Thoracic aorta (tissue), 2 donors: ENCODE results near the gene EXT2. TPM values are rescaled to one million over a fixed set of nuclear protein-coding genes. Genes with fewer than 3 reads are reported as not detected.

ENCODE experiments used
- ATAC-seq: fragments of 150-250 bp; one replicate; pipeline ENCODE4 v1.8.0; 2017; ENCODE audit warnings: low read depth; ENCODE audit not compliant: insufficient number of reproducible peaks, low FRiP score
- DNase-seq: peaks from one replicate; pipeline ENCODE4 v3.0.0-alpha.2; 2020; ENCODE audit warnings: low spot score
- H3K27ac ChIP-seq, 2 donors: fragments of 200-600 bp; sonication (generic); 1 replicate in 1 of 2; 2 replicates in 1 of 2; pipeline ENCODE4 v1.5.1; 2016; ENCODE audit warnings: mild to moderate bottlenecking in 2 of 2, moderate library complexity in 2 of 2
- H3K27me3 ChIP-seq: fragments of 200-600 bp; sonication (generic); replicated peaks from 2 replicates; pipeline ENCODE4 v1.6.0; 2016; ENCODE audit warnings: mild to moderate bottlenecking; ENCODE audit not compliant: insufficient read depth
- H3K36me3 ChIP-seq: fragments of 200-600 bp; sonication (generic); one replicate; pipeline ENCODE4 v1.5.1; 2016
- H3K4me1 ChIP-seq, 2 donors: fragments of 200-600 bp; sonication (generic); 1 replicate in 1 of 2; 2 replicates in 1 of 2; pipeline versions ENCODE4 v1.5.1 to v1.6.0; 2016; ENCODE audit warnings: low read depth in 2 of 2, mild to moderate bottlenecking in 1 of 2; ENCODE audit not compliant: control insufficient read depth in 1 of 2
- H3K4me3 ChIP-seq: fragments of 200-600 bp; sonication (generic); 2 replicates; pipeline ENCODE4 v1.5.1; 2016; ENCODE audit warnings: mild to moderate bottlenecking
- H3K9me3 ChIP-seq: fragments of 200-600 bp; sonication (generic); 2 replicates; pipeline ENCODE4 v1.5.1; 2016
- total RNA-seq, 2 donors: library from RNA; depleted of rRNA; stranded (reverse); fragments of >200 nt; gene quantifications; one replicate each; pipeline versions ENCODE4 v1.1.0 to v1.2.3, GENCODE V29; 2016
- TF ChIP-seq, protein P1 (sequence below): fragments of 200-600 bp; sonication (generic); IDR thresholded peaks from one replicate; pipeline ENCODE4 v1.5.1; 2019; ENCODE audit warnings: antibody characterized with exemption

Gene EXT2
- total RNA-seq, 2 donors from 2014 or later: 64.4 to 102 TPM

DNA sequence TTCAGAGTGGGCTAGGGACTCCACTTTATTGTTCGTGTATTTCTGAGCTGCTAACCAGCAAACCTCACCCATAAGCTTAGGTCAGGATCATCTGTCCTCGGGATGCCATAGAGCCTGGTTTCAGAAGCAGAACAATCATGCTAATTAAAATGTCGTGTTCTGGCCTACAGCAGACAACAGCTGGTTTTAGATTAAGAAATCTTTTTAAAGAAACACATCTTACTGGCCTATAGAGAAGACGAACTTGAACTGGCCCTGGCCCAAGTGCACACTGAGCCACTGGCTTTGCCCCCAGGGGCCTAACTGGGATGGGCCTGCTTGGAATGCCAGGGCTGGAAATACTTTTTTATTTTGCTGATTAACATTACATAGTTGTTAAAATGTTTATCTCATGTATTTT is 151.2 kb downstream of the EXT2 start:
- H3K27me3 ChIP-seq: no peaks in the 10 kb centered on the region
- peaks cover 6% of the 10 kb centered on the region for H3K36me3 ChIP-seq
- no peak for DNase-seq
- H3K27ac ChIP-seq: no peak overlapping the region
- TF ChIP-seq, protein P1, sequence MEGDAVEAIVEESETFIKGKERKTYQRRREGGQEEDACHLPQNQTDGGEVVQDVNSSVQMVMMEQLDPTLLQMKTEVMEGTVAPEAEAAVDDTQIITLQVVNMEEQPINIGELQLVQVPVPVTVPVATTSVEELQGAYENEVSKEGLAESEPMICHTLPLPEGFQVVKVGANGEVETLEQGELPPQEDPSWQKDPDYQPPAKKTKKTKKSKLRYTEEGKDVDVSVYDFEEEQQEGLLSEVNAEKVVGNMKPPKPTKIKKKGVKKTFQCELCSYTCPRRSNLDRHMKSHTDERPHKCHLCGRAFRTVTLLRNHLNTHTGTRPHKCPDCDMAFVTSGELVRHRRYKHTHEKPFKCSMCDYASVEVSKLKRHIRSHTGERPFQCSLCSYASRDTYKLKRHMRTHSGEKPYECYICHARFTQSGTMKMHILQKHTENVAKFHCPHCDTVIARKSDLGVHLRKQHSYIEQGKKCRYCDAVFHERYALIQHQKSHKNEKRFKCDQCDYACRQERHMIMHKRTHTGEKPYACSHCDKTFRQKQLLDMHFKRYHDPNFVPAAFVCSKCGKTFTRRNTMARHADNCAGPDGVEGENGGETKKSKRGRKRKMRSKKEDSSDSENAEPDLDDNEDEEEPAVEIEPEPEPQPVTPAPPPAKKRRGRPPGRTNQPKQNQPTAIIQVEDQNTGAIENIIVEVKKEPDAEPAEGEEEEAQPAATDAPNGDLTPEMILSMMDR: no peak
- no peak for ATAC-seq
- no peak overlapping the region for H3K4me3 ChIP-seq
- peaks cover 0 to 13% of the 10 kb centered on the region in 2 donors for H3K4me1 ChIP-seq
- no peaks in the 10 kb centered on the region for H3K9me3 ChIP-seq

DNA sequence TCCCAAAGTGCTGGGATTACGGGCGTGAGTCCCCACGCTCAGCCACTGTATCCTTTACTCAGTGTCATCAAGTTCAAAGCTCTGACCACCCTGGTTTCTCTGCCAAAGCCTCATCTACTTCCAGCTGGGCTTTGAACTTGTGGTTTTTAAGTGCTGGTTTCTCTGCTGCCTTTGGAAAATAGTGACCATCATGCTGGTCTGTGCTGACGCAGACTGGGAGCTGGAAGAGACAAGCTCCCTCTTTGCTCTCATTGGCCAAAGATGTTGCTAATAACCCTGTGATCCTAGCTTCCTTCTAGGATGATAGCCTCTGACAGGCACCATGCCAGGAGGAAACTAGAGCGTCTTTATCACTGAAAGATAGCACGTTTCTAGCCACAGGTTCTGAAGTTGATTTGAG is 152.0 kb downstream of the EXT2 start:
- Histone ChIP-seq H3K9me3 (peaks cover under 1% of the 10 kb centered on the region), H3K36me3 (peaks cover 6% of the 10 kb centered on the region), H3K4me1 (peaks cover 0 to 13% of the 10 kb centered on the region in 2 donors), H3K4me3 (no peak overlapping the region), H3K27me3 (no peaks in the 10 kb centered on the region), H3K27ac (no peak overlapping the region)
- ATAC-seq (no peak), DNase-seq (no peak)
- TF ChIP-seq, protein P1: no peak

DNA sequence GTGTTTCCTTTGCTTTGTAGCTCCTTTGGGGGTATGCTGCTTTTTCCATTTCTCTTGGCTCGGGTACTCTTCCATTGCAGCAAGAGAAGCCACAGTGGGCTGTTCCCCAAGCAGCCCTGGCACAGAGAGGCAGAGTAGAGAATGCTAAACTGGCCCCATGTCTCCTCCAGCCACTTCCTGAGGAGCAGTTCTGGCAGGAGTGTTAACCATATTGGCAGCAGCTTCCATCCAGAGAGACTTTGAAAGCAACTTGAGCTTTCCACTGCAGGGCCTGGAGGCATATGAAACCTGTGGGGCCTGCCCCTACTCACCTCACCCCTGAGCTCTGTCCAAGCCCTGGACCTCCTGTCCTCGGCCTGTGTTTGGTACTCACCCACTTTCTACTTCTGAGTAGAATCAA is 152.6 kb downstream of the EXT2 start:
- DNase-seq (no peak), ATAC-seq (no peak)
- TF ChIP-seq, protein P1: no peak
- peaks cover 0 to 8% of the 10 kb centered on the region in 2 donors for H3K4me1 ChIP-seq
- H3K27me3 ChIP-seq: no peaks in the 10 kb centered on the region
- no peak overlapping the region for H3K4me3 ChIP-seq
- H3K36me3 ChIP-seq: peaks cover 6% of the 10 kb centered on the region
- H3K27ac ChIP-seq: no peak overlapping the region
- H3K9me3 ChIP-seq: peaks cover 6% of the 10 kb centered on the region

DNA sequence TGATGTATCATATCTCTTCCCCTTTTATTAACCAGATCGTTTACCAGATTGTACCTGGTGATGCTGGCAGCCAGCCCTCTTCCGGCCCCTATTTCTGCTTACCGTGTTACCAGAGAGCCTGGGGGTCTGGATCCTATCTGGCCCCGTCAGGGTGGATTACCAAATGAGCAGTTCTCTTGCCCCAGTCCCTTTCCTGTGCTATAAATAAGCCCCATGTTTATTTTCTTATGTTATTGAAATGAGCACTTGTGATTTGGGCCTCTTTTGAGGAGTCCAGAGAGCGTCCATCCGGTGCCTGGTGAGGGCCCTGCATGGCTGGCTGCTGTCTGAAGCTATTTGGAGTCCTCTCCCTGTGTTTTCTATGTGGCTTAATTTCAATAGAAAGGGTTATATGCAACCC is 154.9 kb downstream of the EXT2 start:
- Histone ChIP-seq H3K27ac (no peak overlapping the region), H3K4me3 (no peak overlapping the region), H3K9me3 (peaks cover 9% of the 10 kb centered on the region), H3K36me3 (no peaks in the 10 kb centered on the region), H3K27me3 (no peaks in the 10 kb centered on the region), H3K4me1 (no peaks in the 10 kb centered on the region)
- no peak for ATAC-seq
- TF ChIP-seq, protein P1: no peak
- no peak for DNase-seq

DNA sequence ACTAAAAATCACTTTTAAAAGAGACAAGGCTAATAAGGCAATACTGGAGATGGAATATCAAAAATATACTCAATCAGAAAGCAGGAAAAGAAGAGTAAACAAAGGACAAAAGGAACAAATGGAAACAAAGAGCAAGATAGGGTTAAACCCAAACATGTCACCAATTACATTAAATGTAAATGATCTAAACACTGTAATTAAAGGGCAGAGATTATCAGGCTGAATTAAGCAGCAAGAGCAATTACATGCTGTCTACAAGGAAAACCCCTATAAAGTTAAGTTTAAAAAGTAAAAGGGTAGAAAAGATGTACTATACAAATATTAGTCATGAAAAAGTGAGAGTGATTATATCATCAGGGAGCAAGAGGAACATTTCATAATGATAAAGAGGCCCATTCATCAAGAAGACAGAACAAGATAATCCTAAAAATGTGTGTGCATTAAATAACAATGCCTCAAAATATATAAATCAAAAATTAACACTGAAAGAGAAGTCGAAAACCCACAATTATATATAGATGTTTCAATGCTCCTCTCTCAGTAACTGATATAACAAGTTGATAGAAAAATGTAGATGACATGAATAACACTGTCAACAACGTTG is 157.6 kb downstream of the EXT2 start:
- ATAC-seq: no peak
- Histone ChIP-seq H3K4me3 (no peak overlapping the region), H3K9me3 (peaks cover 9% of the 10 kb centered on the region), H3K27me3 (no peaks in the 10 kb centered on the region), H3K36me3 (no peaks in the 10 kb centered on the region), H3K27ac (no peak overlapping the region), H3K4me1 (no peaks in the 10 kb centered on the region)
- TF ChIP-seq, protein P1: no peak
- DNase-seq: no peak
